GM19025 (cell line): ENCODE results near the gene DNAJC5.
"Not testable (repeated sequence)": the region's sequence is repeated elsewhere in the genome, so short reads cannot be mapped to it uniquely, and the experiment has no call there.

Experiments
- ATAC-seq: cut with Tn5 transposase; IDR thresholded peaks from one replicate; pipeline ENCODE4 v1.9.1; 2021; ENCODE audit warnings: mild to moderate bottlenecking, low read depth, moderate library complexity; ENCODE audit not compliant: unreplicated experiment

DNAJC5 gene

GRCh38 chr20:63903796-63904561 lies 9.1 kb downstream of the DNAJC5 start:
- no peak for ATAC-seq

GRCh38 chr20:63908008-63908682 lies 13.2 kb downstream of the DNAJC5 start:
- no peak for ATAC-seq

- no peak for ATAC-seq
Measured at GRCh38 chr20:63911176-63911575, 16.2 kb downstream of the DNAJC5 start.

- ATAC-seq = no peak
Measured at GRCh38 chr20:63913768-63914167, 18.8 kb downstream of the DNAJC5 start.

GRCh38 chr20:63915471-63915870 lies 20.5 kb downstream of the DNAJC5 start:
- ATAC-seq = no peak

- ATAC-seq = not testable (repeated sequence)
Measured at GRCh38 chr20:63916371-63916939, 21.5 kb downstream of the DNAJC5 start.

GRCh38 chr20:63917811-63918210 lies 22.9 kb downstream of the DNAJC5 start:
- ATAC-seq = no peak

- ATAC-seq = no peak
Measured at GRCh38 chr20:63919130-63919529, 24.2 kb downstream of the DNAJC5 start.

GRCh38 chr20:63920226-63920625 lies 25.3 kb downstream of the DNAJC5 start:
- no peak for ATAC-seq

- no peak for ATAC-seq
Measured at GRCh38 chr20:63923651-63924050, 28.7 kb downstream of the DNAJC5 start.

GRCh38 chr20:63924241-63924640 lies 29.3 kb downstream of the DNAJC5 start:
- ATAC-seq = no peak

GRCh38 chr20:63926298-63926697 lies 31.4 kb downstream of the DNAJC5 start:
- no peak for ATAC-seq

GRCh38 chr20:63929071-63929470 lies 34.1 kb downstream of the DNAJC5 start:
- no peak for ATAC-seq

- ATAC-seq = not testable (repeated sequence)
Measured at GRCh38 chr20:63929473-63929883, 34.6 kb downstream of the DNAJC5 start.

GRCh38 chr20:63930971-63931553 lies 36.1 kb downstream of the DNAJC5 start:
- no peak for ATAC-seq

- ATAC-seq = no peak
Measured at GRCh38 chr20:63931735-63932134, 36.8 kb downstream of the DNAJC5 start.

GRCh38 chr20:63932606-63933160 lies 37.8 kb downstream of the DNAJC5 start:
- no peak for ATAC-seq

GRCh38 chr20:63933646-63934045 lies 38.7 kb downstream of the DNAJC5 start:
- no peak for ATAC-seq

GRCh38 chr20:63934271-63935068 lies 39.5 kb downstream of the DNAJC5 start:
- ATAC-seq = no peak

GRCh38 chr20:63935447-63935846 lies 40.5 kb downstream of the DNAJC5 start:
- no peak for ATAC-seq
